Cerebellar nuclear complex (tissue), 1 donor: Measurements from ENCODE around the gene HYAL2.
A peak's percentile ranks its signal among the peaks of the same experiment; 100 is the strongest.
"Not testable (repeated sequence)": the region's sequence is repeated elsewhere in the genome, so short reads cannot be mapped to it uniquely, and the experiment has no call there.

Experiments used
- DNase-seq, 2 experiments: peaks; one replicate each; lab custom pipeline; 2025; lab: John Stamatoyannopoulos, UW

Gene HYAL2

GRCh38 chr3:50327129-50327528 lies 4.6 kb upstream of the HYAL2 start:
- no peak for DNase-seq

DNA sequence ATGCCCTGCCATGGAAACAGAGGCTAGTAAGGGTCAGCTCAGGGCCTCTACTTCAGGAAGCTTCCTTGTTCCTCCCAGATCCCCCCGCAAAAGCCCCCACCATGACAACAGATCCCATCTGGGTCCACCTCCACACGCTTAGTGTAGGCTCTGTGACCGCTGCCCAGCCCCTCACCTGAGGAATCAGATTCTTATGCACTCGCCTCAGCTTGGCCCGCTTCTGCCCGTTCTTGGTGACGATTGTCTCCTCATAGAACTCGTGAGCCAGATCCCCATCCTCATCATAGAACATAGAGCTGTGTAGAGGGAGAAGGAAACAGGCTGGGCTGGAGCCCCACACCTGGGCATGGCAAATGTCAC lies 3.6 kb upstream of the HYAL2 start:
- DNase-seq = no peak

GRCh38 chr3:50325497-50326181 lies 3.1 kb upstream of the HYAL2 start:
- no peak for DNase-seq

DNA sequence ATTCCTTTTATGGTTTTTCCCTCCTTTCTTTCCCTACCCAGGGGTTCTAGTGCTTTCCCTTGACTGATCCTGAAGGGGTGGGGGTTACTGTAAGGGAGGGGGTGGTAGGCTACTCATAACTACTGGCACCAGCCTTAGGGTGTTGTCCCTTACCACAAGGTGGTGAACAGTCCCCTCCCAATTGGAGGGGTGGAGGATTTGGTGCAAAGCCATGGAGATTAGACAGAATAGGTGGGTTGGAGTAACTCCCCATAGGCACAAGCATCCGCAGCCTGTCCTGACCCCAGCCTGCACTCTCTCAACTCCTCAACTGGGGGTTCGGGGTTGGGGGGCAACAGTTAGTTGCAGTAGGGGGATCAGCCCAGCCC lies 2.6 kb upstream of the HYAL2 start:
- DNase-seq = no peak

GRCh38 chr3:50324351-50325112 lies 2.0 kb upstream of the HYAL2 start:
- peak in 1 of 2 experiments; percentile 4 for DNase-seq

GRCh38 chr3:50323614-50324199 lies 1.2 kb upstream of the HYAL2 start:
- no peak for DNase-seq

DNA sequence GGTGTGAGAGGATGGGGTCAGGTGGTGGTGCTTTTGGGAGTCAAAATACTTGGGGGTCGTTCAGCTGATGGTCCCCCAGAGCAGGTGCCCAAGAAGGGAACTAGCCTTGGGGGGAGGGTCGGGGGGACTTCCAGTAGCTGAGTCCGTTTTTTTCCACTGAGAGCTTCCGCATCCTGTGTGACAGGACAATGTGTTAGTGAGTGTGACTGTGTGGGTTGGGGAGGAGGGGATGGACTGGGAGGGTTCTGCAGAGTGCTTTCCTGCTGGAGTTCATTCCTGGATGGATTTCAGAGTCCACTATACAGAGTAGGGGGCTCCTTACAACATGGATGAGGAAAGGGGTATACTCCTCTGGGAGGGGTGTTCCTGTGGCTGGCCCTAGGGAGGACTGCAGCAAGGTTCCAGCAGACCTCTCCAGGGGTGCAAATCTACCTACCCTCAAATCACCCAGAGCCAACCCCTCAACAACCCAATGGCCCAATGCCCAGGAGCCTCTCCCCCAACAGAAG lies 601 bp upstream of the HYAL2 start:
- no peak for DNase-seq

DNA sequence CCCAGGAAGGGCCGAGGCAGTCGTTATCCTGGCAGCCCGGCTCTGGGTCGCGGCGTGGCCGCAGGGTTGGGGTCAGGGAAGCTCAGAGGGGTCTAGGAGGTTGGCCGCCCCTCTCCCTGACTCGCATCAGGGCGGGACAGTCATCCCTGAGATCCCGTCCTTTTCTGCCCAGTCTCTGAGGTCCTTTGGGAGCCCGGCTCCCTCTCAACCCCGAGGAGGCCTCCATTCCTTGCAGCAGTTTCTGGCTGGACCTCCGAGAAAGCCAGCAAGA lies 495 bp downstream of the HYAL2 start:
- no peak for DNase-seq

GRCh38 chr3:50321336-50322114 lies 1.0 kb downstream of the HYAL2 start:
- peak in 1 of 2 experiments; percentile 62 for DNase-seq

DNA sequence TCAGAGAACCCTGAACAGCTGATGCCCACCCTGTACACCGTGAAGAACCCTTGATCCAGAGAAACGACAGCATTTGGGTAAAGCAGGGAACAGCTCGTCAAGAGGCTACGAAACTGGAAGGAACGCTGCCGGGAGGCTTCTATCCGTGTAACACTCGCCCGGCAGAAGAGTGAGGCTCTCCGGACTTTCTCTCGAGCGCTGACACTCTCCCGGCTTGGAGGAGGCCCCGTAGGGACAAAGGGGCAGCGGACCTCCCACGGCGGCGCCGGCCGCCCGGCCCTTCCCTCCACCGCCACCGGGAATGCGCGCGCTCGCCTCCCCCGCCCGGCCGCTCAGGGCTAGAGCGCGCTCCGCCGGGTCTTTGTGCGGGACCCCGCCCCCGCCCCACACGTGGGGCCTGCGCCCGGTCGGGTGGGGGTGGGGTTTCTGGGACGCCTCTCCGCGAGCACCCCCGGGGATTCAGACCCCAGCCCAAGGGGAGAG lies 1.7 kb downstream of the HYAL2 start:
- DNase-seq = peak in 1 of 2 experiments; percentile 62

- DNase-seq = no peak
Measured at GRCh38 chr3:50319894-50320625, 2.5 kb downstream of the HYAL2 start.

DNA sequence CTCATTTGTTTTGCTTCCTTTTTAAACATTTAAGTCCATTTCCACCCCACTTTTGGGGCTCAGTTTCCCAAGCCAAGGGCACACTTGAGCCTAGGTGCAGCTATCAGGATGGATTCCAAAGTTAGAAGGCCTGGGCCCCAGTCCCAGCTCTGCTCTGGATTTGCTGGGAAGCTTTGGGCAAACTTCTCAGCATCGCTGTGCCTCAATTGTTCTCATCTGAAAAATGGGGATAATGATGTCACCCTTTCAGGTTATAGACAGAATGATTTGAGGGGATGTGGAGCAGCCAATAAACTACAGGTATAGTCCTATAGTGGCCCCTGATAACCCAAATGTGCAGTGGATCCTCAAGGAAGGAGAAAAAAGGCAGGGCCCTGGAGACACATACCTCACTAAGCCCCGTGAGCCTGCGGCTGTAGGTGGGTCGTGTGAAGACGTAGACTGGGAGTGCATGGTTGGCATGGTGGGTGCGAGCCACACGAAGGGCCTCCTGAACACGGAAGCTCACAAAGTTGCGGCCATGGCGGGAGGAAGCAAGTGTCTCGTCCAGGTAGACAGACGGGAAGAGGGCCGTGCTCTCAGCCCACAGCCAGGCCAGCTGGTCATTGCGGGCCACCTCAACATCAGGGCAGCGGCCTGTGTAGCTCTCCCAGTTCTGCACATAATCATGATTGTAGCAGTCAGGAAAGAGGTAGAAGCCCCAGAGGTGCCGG lies 3.2 kb downstream of the HYAL2 start:
- no peak for DNase-seq

- no peak for DNase-seq
Measured at GRCh38 chr3:50318615-50319014, 3.9 kb downstream of the HYAL2 start.

DNA sequence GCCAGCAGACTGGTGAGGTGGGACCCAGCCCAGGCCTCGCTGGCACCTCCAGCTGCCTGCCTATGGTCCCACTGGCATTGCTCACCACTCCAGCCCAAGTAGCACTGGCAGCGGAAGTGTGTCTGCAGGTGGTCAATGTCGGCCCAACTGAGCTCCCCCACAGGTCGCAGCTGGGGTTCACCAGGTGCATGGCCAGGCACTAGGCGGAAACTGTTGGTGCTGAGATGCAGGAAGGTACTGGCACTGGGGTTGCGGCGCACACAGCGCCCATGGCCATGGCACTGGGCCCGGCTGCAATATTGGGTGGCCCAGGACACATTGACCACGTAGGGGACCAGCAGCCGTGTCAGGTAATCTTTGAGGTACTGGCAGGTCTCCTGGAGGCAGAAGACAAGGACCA lies 4.4 kb downstream of the HYAL2 start:
- no peak for DNase-seq

GRCh38 chr3:50317300-50317699 lies 5.2 kb downstream of the HYAL2 start:
- no peak for DNase-seq

GRCh38 chr3:50316657-50317242 lies 5.8 kb downstream of the HYAL2 start:
- DNase-seq = no peak

DNA sequence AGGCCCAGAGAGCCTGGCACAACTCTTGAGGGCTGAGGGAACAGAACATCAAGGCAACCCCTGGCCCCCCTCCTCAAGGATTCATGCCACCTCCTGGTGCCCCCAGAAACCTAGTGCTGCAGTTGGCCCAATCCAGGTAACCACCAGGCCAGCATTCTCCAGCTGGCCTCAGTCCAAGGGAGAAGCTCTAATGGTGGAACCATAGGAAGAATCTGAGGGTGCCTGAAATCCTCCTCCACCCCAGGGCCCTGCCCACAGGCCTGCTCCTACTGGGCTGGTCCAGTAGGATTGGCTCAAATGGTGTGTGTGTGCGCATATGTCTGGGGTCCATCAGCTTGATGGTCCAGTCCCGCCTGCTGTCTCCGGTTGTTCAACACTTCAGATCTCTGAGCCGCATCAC lies 7.7 kb downstream of the HYAL2 start:
- DNase-seq = no peak

DNA sequence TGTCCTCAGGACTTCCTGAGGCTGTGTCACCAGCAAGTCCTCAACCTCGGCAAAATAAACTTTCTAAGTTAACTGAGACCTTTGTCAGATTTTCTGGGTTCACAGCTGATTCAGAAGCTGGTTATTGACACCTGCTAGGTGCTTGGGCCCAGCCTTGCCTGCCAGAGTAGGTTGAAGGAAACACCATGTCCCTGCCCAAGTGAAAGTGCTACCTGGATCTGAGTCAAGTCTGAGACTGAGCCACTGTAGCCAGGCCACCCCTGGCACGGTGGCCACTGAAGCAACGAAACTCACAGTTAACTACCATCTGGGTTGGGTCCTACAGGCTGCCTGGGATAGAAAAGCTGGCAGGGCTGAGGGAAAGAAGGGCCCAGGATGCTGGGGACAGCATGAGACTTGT lies 8.2 kb downstream of the HYAL2 start:
- no peak for DNase-seq

GRCh38 chr3:50312041-50312440 lies 10.5 kb downstream of the HYAL2 start:
- not testable (repeated sequence) for DNase-seq

GRCh38 chr3:50304601-50305000 lies 17.9 kb downstream of the HYAL2 start:
- DNase-seq = no peak
